HEK293T (cell line): ENCODE measurements around the gene WDR44.

Experiments
- CTCF ChIA-PET: fragments of 350-600 bp; formaldehyde crosslinking; extraction: SDS; loops from one replicate; lab custom pipeline; 2021; ENCODE audit warnings: antibody characterized with exemption, inconsistent platforms; lab: Yijun Ruan, JAX
- POLR2A ChIA-PET: fragments of 350-600 bp; formaldehyde crosslinking; extraction: SDS; loops from one replicate; lab custom pipeline; 2020; ENCODE audit warnings: antibody characterized with exemption, inconsistent platforms; lab: Yijun Ruan, JAX
- DNase-seq: peaks from one replicate; pipeline ENCODE4 v3.0.0; 2012; ENCODE audit warnings: mixed read lengths; ENCODE audit errors: extremely low spot score
- ARNT ChIP-seq: fragments of 450-650 bp; IDR thresholded peaks from 2 replicates; pipeline ENCODE4 v1.6.1; 2017; ENCODE audit warnings: mild to moderate bottlenecking
- BHLHE40 ChIP-seq: fragments of 450-650 bp; IDR thresholded peaks from 2 replicates; pipeline ENCODE4 v1.6.1; 2016; ENCODE audit warnings: mild to moderate bottlenecking, moderate library complexity, borderline replicate concordance
- CTBP1 ChIP-seq: fragments of 450-650 bp; IDR thresholded peaks from 2 replicates; pipeline ENCODE4 v1.6.1; 2016; ENCODE audit warnings: borderline replicate concordance
- ELF4 ChIP-seq: fragments of 450-650 bp; IDR thresholded peaks from 2 replicates; pipeline ENCODE4 v1.6.1; 2017; ENCODE audit warnings: antibody characterized with exemption
- FOXA1 ChIP-seq: fragments of 450-650 bp; IDR thresholded peaks from 2 replicates; pipeline ENCODE4 v1.6.1; 2016; ENCODE audit warnings: mild to moderate bottlenecking
- FOXK2 ChIP-seq: fragments of 450-650 bp; IDR thresholded peaks from 2 replicates; pipeline ENCODE4 v1.6.1; 2016; ENCODE audit warnings: mild to moderate bottlenecking
- FOXM1 ChIP-seq: fragments of 450-650 bp; IDR thresholded peaks from 2 replicates; pipeline ENCODE4 v1.6.1; 2017; ENCODE audit warnings: mild to moderate bottlenecking, borderline replicate concordance
- HDGF ChIP-seq: fragments of 450-650 bp; IDR thresholded peaks from 2 replicates; pipeline ENCODE4 v1.6.1; 2017; ENCODE audit warnings: antibody characterized with exemption, borderline replicate concordance
- L3MBTL2 ChIP-seq: fragments of 450-650 bp; conservative IDR thresholded peaks from 2 replicates; pipeline ENCODE4 v1.6.1; 2016; ENCODE audit warnings: mild to moderate bottlenecking
- LEF1 ChIP-seq: fragments of 450-650 bp; IDR thresholded peaks from 2 replicates; pipeline ENCODE4 v1.6.1; 2017; ENCODE audit warnings: mild to moderate bottlenecking, borderline replicate concordance
- NFRKB ChIP-seq: fragments of 450-650 bp; IDR thresholded peaks from 2 replicates; pipeline ENCODE4 v1.6.1; 2016; ENCODE audit warnings: mild to moderate bottlenecking, moderate library complexity
- PKNOX1 ChIP-seq: fragments of 450-650 bp; IDR thresholded peaks from 2 replicates; pipeline ENCODE4 v1.6.1; 2016
- SP1 ChIP-seq: fragments of 450-650 bp; IDR thresholded peaks from 2 replicates; pipeline ENCODE4 v1.6.1; 2017
- SUZ12 ChIP-seq: fragments of 450-650 bp; IDR thresholded peaks from 2 replicates; pipeline ENCODE4 v1.6.1; 2016; ENCODE audit warnings: mild to moderate bottlenecking
- TARDBP ChIP-seq: fragments of 450-650 bp; IDR thresholded peaks from 2 replicates; pipeline ENCODE4 v1.6.1; 2016
- ZNF384 ChIP-seq: fragments of 450-650 bp; IDR thresholded peaks from 2 replicates; pipeline ENCODE4 v1.6.1; 2016

The WDR44 gene

GRCh38 chrX:118368398-118368797, 22.5 kb downstream of the WDR44 start:
- ChIA-PET CTCF (interaction anchor here (0.6 kb wide), 2 partner anchors 247 to 689 kb away, joined by 3 to 4 read pairs; no protein-coding TSS in a partner anchor), POLR2A (no interaction called here)
- no peak for TF ChIP-seq FOXM1
- no peak for TF ChIP-seq ELF4
- TF ChIP-seq FOXK2, result no peak
- TF ChIP-seq ARNT, result no peak
- no peak for TF ChIP-seq SUZ12
- TF ChIP-seq L3MBTL2, result no peak
- no peak for TF ChIP-seq HDGF
- TF ChIP-seq BHLHE40, result no peak
- no peak for TF ChIP-seq PKNOX1
- no peak for DNase-seq

- TF ChIP-seq NFRKB (no peak), SP1 (no peak), PKNOX1 (no peak), LEF1 (no peak), FOXK2 (no peak), ELF4 (no peak), ARNT (no peak)
- ChIA-PET POLR2A (no interaction called here), CTCF (no interaction called here)
- DNase-seq, result no peak
Measured at GRCh38 chrX:118370921-118371624, 25.2 kb downstream of the WDR44 start.

- CTCF ChIA-PET, result no interaction called here
- TF ChIP-seq SP1 (no peak), NFRKB (no peak), FOXM1 (no peak), BHLHE40 (no peak), CTBP1 (no peak), PKNOX1 (no peak), FOXK2 (no peak), HDGF (no peak), L3MBTL2 (no peak), SUZ12 (no peak), TARDBP (no peak), FOXA1 (no peak), LEF1 (no peak), ARNT (no peak), ELF4 (no peak), ZNF384 (no peak)
- DNase-seq, result no peak
- POLR2A ChIA-PET, result interaction anchor here (1.1 kb wide), 1 partner anchor 9 kb away, joined by 3 read pairs; no protein-coding TSS in a partner anchor
Measured at GRCh38 chrX:118373538-118373937, 27.6 kb downstream of the WDR44 start.

GRCh38 chrX:118383120-118383519, 37.2 kb downstream of the WDR44 start:
- DNase-seq, result no peak
- POLR2A ChIA-PET, result no interaction called here
- TF ChIP-seq FOXA1 (no peak), LEF1 (no peak), BHLHE40 (no peak), ZNF384 (no peak), TARDBP (no peak), NFRKB (no peak), FOXK2 (no peak), SP1 (no peak), L3MBTL2 (no peak), SUZ12 (no peak), FOXM1 (no peak), ELF4 (no peak), ARNT (no peak), PKNOX1 (no peak), HDGF (no peak), CTBP1 (no peak)
- CTCF ChIA-PET, result interaction anchor here (0.7 kb wide), 1 partner anchor 85 kb away, joined by 5 read pairs; no protein-coding TSS in a partner anchor

- CTCF ChIA-PET, result interaction anchor here (0.6 kb wide), 1 partner anchor 207 kb away, joined by 7 read pairs; no protein-coding TSS in a partner anchor
- TF ChIP-seq LEF1 (no peak), FOXM1 (no peak), HDGF (no peak), CTBP1 (no peak), NFRKB (no peak), ELF4 (no peak), SUZ12 (no peak), FOXA1 (no peak), ARNT (no peak), L3MBTL2 (no peak), TARDBP (no peak), PKNOX1 (no peak), BHLHE40 (no peak), FOXK2 (no peak), SP1 (no peak), ZNF384 (no peak)
- POLR2A ChIA-PET, result no interaction called here
- no peak for DNase-seq
Measured at GRCh38 chrX:118392716-118393115, 46.8 kb downstream of the WDR44 start.
